ENCODE results near the gene RPL5. TPM values are rescaled to one million over a fixed set of nuclear protein-coding genes. Genes with fewer than 3 reads are reported as not detected.

The RPL5 gene
- total and polyA plus RNA-seq, 2 of the 4 experiments (the other 2 are of a cell fraction), result 1,406 to 1,679 TPM

GRCh38 chr1:92831368-92831761 lies 475 bp upstream of the RPL5 start (continued):
- TF ChIP-seq, protein P1, sequence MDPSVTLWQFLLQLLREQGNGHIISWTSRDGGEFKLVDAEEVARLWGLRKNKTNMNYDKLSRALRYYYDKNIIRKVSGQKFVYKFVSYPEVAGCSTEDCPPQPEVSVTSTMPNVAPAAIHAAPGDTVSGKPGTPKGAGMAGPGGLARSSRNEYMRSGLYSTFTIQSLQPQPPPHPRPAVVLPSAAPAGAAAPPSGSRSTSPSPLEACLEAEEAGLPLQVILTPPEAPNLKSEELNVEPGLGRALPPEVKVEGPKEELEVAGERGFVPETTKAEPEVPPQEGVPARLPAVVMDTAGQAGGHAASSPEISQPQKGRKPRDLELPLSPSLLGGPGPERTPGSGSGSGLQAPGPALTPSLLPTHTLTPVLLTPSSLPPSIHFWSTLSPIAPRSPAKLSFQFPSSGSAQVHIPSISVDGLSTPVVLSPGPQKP (IDR thresholded peaks at IDR 0.05; ENCODE audit: borderline replicate concordance, low read depth, low read length), result no peak

DNA sequence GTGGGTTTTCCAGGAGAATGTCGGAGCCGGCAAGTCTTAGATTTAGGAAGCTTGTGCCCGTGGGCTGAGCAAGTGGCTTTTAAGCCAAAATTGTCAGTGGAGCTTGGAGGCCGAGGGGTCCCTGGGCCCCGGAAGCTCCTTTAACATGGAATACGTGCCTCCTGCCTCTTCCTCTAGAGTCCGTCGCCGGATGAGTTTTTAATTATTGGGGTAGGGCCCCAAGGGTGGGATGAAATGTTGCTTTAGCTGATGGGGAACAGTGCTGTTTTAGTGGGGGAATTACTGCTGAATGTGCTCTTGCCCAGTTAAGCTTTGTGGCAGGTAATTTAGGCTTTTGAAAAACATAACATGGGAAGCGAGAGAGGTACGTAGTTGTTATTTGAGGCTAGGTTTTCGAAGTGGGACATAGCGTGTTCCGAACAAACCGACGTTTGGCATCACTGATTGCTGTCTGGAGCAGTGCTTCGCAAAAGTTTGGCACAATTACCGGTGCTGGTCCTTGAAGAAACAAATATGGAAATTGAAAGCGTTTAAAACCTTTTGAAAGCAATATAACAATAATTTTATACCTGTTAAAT lies 786 bp downstream of the RPL5 start:
- Histone ChIP-seq H3K56ac (ENCODE audit: extremely low read depth, insufficient read depth, low read length) (peak overlapping the region; percentile 89), H3K4me3 (ENCODE audit: insufficient read depth, low read depth, low read length) (peak overlapping the region; percentile 72), H4K20me1 (ENCODE audit: insufficient read depth, low read length) (peaks cover 58% of the 10 kb centered on the region), H2BK15ac (ENCODE audit: low read depth, low read length) (no peak overlapping the region), H4K8ac (ENCODE audit: low read depth in 2 of 2, low read length in 2 of 2) (peak overlapping the region; percentile 70 to 94), H3K27me3 (ENCODE audit: control insufficient read depth, insufficient read depth, low read length) (no peaks in the 10 kb centered on the region), H3K18ac (ENCODE audit: low read depth, low read length) (0 out of 2 replicates have a peak overlapping the region, but pooled peaks have one; percentile 5), H4K91ac (ENCODE audit: insufficient read depth, low read depth, low read length) (peak overlapping the region; percentile 75), H4K5ac (ENCODE audit: low read depth, low read length) (peak overlapping the region; percentile 75), H3K27ac (ENCODE audit: insufficient read depth, low read length) (peak overlapping the region; percentile 87), H3K4me2 (ENCODE audit: low read depth, low read length) (peak overlapping the region; percentile 78), H2AFZ (replicated peaks; ENCODE audit: low read length, poor library complexity) (peak overlapping the region; percentile 89), H3K36me3 (ENCODE audit: control insufficient read depth, insufficient read depth, low read length) (peaks cover 20% of the 10 kb centered on the region), H3K79me1 (ENCODE audit: low read depth in 1 of 2, low read length in 2 of 2) (peaks cover 0 to 22% of the 10 kb centered on the region in 2 experiments; a peak in 2 of 4 replicates), H3K4ac (ENCODE audit: low read depth, low read length) (peak overlapping the region; percentile 85), H3K9me1 (ENCODE audit: insufficient read depth, low read length) (0 out of 2 replicates have a peak, but pooled peaks cover 7% of the 10 kb centered on the region), H3K9me3 (ENCODE audit: control insufficient read depth, insufficient read depth, low read length) (no peaks in the 10 kb centered on the region), H2BK5ac (ENCODE audit: low read depth, low read length, poor library complexity, severe bottlenecking) (peak overlapping the region; percentile 95), H3K14ac (replicated peaks; ENCODE audit: low read depth, low read length) (peak overlapping the region; percentile 92), H2BK20ac (ENCODE audit: low read depth, low read length) (no peak overlapping the region), H2BK120ac (ENCODE audit: low read depth, low read length) (peak overlapping the region; percentile 5; the same call in 1 of the 2 replicates), H2AK9ac (replicated peaks; ENCODE audit: low read depth, low read length, poor library complexity) (peak overlapping the region; percentile 99), H3K23ac (ENCODE audit: low read depth, low read length) (peak overlapping the region; percentile 95), H3K9ac (ENCODE audit: low read depth, low read length) (peak overlapping the region; percentile 86), H2AK5ac (ENCODE audit: low read depth, low read length) (peak overlapping the region; percentile 89), H3K4me1 (ENCODE audit: control insufficient read depth, insufficient read depth, low read length) (peaks cover 6% of the 10 kb centered on the region)
- 0% methylated on average over 6 of the region's 19 CpGs; no CpG with 5 or more reads in 1 of the 2 experiments for WGBS, 2 experiments (ENCODE audit: extremely low coverage in 2 of 2, insufficient read length in 1 of 2)
- no peak for DNase-seq
- ChIA-PET POLR2A (ENCODE audit: unreplicated experiment) (no interaction called here), CTCF (interaction anchor here (0.7 to 1.4 kb wide), 4 partner anchors 14 to 84 kb away, joined by 3 to 8 read pairs (median 3); no protein-coding TSS in a partner anchor)
- no peak for TF ChIP-seq POLR2A (IDR thresholded peaks at IDR 0.05; ENCODE audit: low read depth, low read length)
- 0 out of 2 replicates have a peak, but pooled peaks have one; percentile 14 for TF ChIP-seq CHD1 (IDR thresholded peaks at IDR 0.05; ENCODE audit: low read depth, low read length)
- TF ChIP-seq NFE2L2 (IDR thresholded peaks at IDR 0.05; ENCODE audit: low read depth, low read length), result no peak
- no peak for TF ChIP-seq CEBPB (IDR thresholded peaks at IDR 0.05; ENCODE audit: low read depth, low read length)
- TSS peak; percentile 37 for BruUV-seq (replicated peaks)
- dilution Hi-C loops (cut with HindIII; ENCODE audit: low sequenced_read_pairs, unreplicated experiment) (no loop called here), intact Hi-C loops (cut with micrococcal nuclease) (loop anchor here (2.0 to 10.0 kb wide), 5 partner anchors 48 to 1330 kb away; partner anchors contain the start of genes CDC7, EVI5 and GFI1), in situ Hi-C loops (cut with MboI; ENCODE audit: low sequenced_read_pairs) (no loop called here)
- ATAC-seq (ENCODE audit: low read depth), result no peak; the same call in 1 of the 2 replicates

Data from IMR-90 (cell line).